ENCODE data around the gene PTTG1.

DNA sequence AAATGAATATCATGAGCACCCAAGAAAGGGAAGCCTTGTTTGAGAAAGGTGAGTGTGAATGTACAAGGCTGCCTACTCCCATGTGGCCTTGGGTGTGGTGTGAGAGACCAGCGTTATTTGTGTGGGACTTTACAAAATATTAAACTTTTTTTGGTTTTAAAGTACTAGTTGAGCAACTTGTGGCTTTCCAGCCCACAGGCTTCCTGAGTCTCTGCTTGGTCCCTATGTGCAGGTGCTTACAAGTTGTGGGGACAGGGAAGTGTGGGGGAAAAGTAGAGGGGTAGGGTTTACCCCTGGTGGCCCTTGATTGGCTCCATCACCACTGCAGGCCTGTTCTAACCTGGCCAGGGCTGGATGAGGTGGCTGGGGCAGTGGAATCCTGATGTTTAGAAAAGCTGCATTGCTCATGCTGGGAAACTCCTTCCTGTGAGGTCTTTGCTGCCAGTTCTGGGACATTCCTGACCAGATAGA, 19.7 kb downstream of the PTTG1 start:
- TF ChIP-seq GATA3 (IDR thresholded peaks at IDR 0.05; ENCODE audit: low read depth, low read length): no peak
- TF ChIP-seq GATA2 (IDR thresholded peaks at IDR 0.05; ENCODE audit: low read depth, low read length): no peak
